ENCODE measurements around the gene GPR132.

- TF ChIP-seq POLR2A (IDR thresholded peaks at IDR 0.05) = no peak
- TF ChIP-seq, protein P1, sequence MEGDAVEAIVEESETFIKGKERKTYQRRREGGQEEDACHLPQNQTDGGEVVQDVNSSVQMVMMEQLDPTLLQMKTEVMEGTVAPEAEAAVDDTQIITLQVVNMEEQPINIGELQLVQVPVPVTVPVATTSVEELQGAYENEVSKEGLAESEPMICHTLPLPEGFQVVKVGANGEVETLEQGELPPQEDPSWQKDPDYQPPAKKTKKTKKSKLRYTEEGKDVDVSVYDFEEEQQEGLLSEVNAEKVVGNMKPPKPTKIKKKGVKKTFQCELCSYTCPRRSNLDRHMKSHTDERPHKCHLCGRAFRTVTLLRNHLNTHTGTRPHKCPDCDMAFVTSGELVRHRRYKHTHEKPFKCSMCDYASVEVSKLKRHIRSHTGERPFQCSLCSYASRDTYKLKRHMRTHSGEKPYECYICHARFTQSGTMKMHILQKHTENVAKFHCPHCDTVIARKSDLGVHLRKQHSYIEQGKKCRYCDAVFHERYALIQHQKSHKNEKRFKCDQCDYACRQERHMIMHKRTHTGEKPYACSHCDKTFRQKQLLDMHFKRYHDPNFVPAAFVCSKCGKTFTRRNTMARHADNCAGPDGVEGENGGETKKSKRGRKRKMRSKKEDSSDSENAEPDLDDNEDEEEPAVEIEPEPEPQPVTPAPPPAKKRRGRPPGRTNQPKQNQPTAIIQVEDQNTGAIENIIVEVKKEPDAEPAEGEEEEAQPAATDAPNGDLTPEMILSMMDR (IDR thresholded peaks at IDR 0.05) = no peak
- TF ChIP-seq EP300 (IDR thresholded peaks at IDR 0.05) = no peak
- TF ChIP-seq POLR2AphosphoS5 (IDR thresholded peaks at IDR 0.05) = no peak
Measured at GRCh38 chr14:105076805-105077648, 11.8 kb upstream of the GPR132 start.
